WI38 (cell line): Measurements from ENCODE around the gene EVA1A.

ENCODE experiments used
- H3K4me3 ChIP-seq: 2 replicates; pipeline ENCODE4 v1.5.1; 2011; ENCODE audit warnings: low read depth, mild to moderate bottlenecking, control low read depth, low read length
- CTCF ChIP-seq: IDR thresholded peaks from 2 replicates; pipeline ENCODE4 v1.5.1; 2012; ENCODE audit warnings: low read depth, mild to moderate bottlenecking, control low read depth, low read length

Gene EVA1A

GRCh38 chr2:75500633-75501032 is 60.1 kb downstream of the EVA1A start:
- no peak for TF ChIP-seq CTCF
- no peak overlapping the region for H3K4me3 ChIP-seq

- no peak for TF ChIP-seq CTCF
These were observed 61.2 kb downstream of the EVA1A start for GRCh38 chr2:75499534-75499933.

GRCh38 chr2:75498907-75499306 is 61.8 kb downstream of the EVA1A start:
- H3K4me3 ChIP-seq = no peak overlapping the region
- TF ChIP-seq CTCF = no peak

More at GRCh38 chr2:75499534-75499933, 61.2 kb downstream of the EVA1A start:
- no peak overlapping the region for H3K4me3 ChIP-seq

- no peak for TF ChIP-seq CTCF
- no peak overlapping the region for H3K4me3 ChIP-seq
These were observed 63.5 kb downstream of the EVA1A start for GRCh38 chr2:75497256-75497655.

GRCh38 chr2:75495862-75496261 is 64.9 kb downstream of the EVA1A start:
- no peak for TF ChIP-seq CTCF

GRCh38 chr2:75494137-75494769 is 66.5 kb downstream of the EVA1A start:
- TF ChIP-seq CTCF = no peak
- H3K4me3 ChIP-seq = no peak overlapping the region

More at GRCh38 chr2:75495862-75496261, 64.9 kb downstream of the EVA1A start:
- no peak overlapping the region for H3K4me3 ChIP-seq

GRCh38 chr2:75493230-75493629 is 67.5 kb downstream of the EVA1A start:
- TF ChIP-seq CTCF = no peak
- no peak overlapping the region for H3K4me3 ChIP-seq
